HepG2 (cell line): ENCODE results near the gene LY6G5B. TPM values are rescaled to one million over a fixed set of nuclear protein-coding genes. Genes with fewer than 3 reads are reported as not detected.

Experiments
- CBX1 ChIP-seq: IDR thresholded peaks from one replicate; pipeline ENCODE4 v1.6.1; 2016; ENCODE audit warnings: antibody characterized with exemption, low read depth
- DNMT1 ChIP-seq: sonication (generic); formaldehyde crosslinking; IDR thresholded peaks from 2 replicates; pipeline ENCODE4 v1.5.1; 2020; ENCODE audit warnings: mild to moderate bottlenecking, missing genetic modification reagents
- DR1 ChIP-seq: sonication (generic); formaldehyde crosslinking; IDR thresholded peaks from 2 replicates; pipeline ENCODE4 v1.8.0; 2021; ENCODE audit warnings: mild to moderate bottlenecking, missing genetic modification reagents, inconsistent platforms
- HOMEZ ChIP-seq: IDR thresholded peaks from 2 replicates; pipeline ENCODE4 v1.6.1; 2016; ENCODE audit warnings: low read depth
- KAT7 ChIP-seq: IDR thresholded peaks from 2 replicates; pipeline ENCODE4 v1.6.1; 2018; ENCODE audit warnings: borderline replicate concordance, missing compliant biosample characterization
- MYPOP ChIP-seq: sonication (generic); formaldehyde crosslinking; IDR thresholded peaks from 2 replicates; pipeline ENCODE4 v1.8.1; 2023; ENCODE audit warnings: mild to moderate bottlenecking, moderate library complexity, missing genetic modification reagents
- NFE2L2 ChIP-seq: fragments of 150-350 bp; IDR thresholded peaks from 2 replicates; pipeline ENCODE4 v1.6.1; 2014; ENCODE audit warnings: low read length
- NFIB ChIP-seq: sonication (generic); formaldehyde crosslinking; IDR thresholded peaks from 2 replicates; pipeline ENCODE4 v1.9.0; 2021; ENCODE audit warnings: missing genetic modification reagents, mild to moderate bottlenecking, borderline replicate concordance
- PHF8 ChIP-seq: sonication (generic); formaldehyde crosslinking; IDR thresholded peaks from 2 replicates; pipeline ENCODE4 v1.5.0; 2020; ENCODE audit warnings: missing genetic modification reagents
- SP5 ChIP-seq: IDR thresholded peaks from 2 replicates; pipeline ENCODE4 v1.6.1; 2016; ENCODE audit warnings: low read depth, borderline replicate concordance
- TFDP2 ChIP-seq: sonication (generic); formaldehyde crosslinking; IDR thresholded peaks from 2 replicates; pipeline ENCODE4 v1.4.0; 2020; ENCODE audit warnings: missing genetic modification reagents
- TIGD3 ChIP-seq: sonication (generic); formaldehyde crosslinking; IDR thresholded peaks from 2 replicates; pipeline ENCODE4 v1.5.1; 2020; ENCODE audit warnings: mild to moderate bottlenecking, missing genetic modification reagents, borderline replicate concordance
- ZBTB20 ChIP-seq: sonication (generic); formaldehyde crosslinking; IDR thresholded peaks from 2 replicates; pipeline ENCODE4 v1.8.1; 2023; ENCODE audit warnings: missing genetic modification reagents, low read depth, mild to moderate bottlenecking, borderline replicate concordance
- ZBTB43 ChIP-seq: sonication (generic); formaldehyde crosslinking; conservative IDR thresholded peaks from 2 replicates; pipeline ENCODE4 v1.4.0; 2020; ENCODE audit warnings: missing genetic modification reagents
- ZBTB49 ChIP-seq: sonication (generic); formaldehyde crosslinking; IDR thresholded peaks from 2 replicates; pipeline ENCODE4 v1.4.0; 2020; ENCODE audit warnings: missing genetic modification reagents, borderline replicate concordance
- ZNF333 ChIP-seq: sonication (generic); formaldehyde crosslinking; IDR thresholded peaks from 2 replicates; pipeline ENCODE4 v1.4.0; 2020; ENCODE audit warnings: mild to moderate bottlenecking, missing genetic modification reagents, borderline replicate concordance
- ZNF512 ChIP-seq: sonication (generic); formaldehyde crosslinking; IDR thresholded peaks from 2 replicates; pipeline ENCODE4 v1.4.0; 2020; ENCODE audit warnings: mild to moderate bottlenecking, missing genetic modification reagents
- ZNF841 ChIP-seq: sonication (generic); formaldehyde crosslinking; IDR thresholded peaks from 2 replicates; pipeline ENCODE4 v1.8.1; 2023; ENCODE audit warnings: missing genetic modification reagents, borderline replicate concordance
- polyA plus RNA-seq, 8 experiments: library from polyadenylated mRNA; depleted of rRNA in 3 of 8; stranded (reverse) in 7 of 8; unstranded in 1 of 8; fragments of >200 nt; fragmentation: Illumina TruSeq in 4 of 8; extraction: Trizol in 4 of 8; gene quantifications; 2 replicates each; pipeline versions ENCODE4 v1.2.1 to v1.2.3, GENCODE V29; 2011 to 2016; ENCODE audit warnings: low read depth in 4 of 8, missing spikeins in 1 of 8, mixed read lengths in 1 of 8; ENCODE audit not compliant: insufficient read depth in 1 of 8
- total RNA-seq, 5 experiments: library from RNA; depleted of rRNA; stranded (reverse); fragments of >200 nt; fragmentation: Illumina TruSeq; extraction: Trizol; gene quantifications; 2 replicates each; pipeline ENCODE4 v1.2.3, GENCODE V29; 2016; ENCODE audit warnings: low read depth in 1 of 5

Gene LY6G5B
- total and polyA plus RNA-seq, 2 of the 13 experiments (the other 11 are each of a cell fraction or from before 2014, with no cell fraction given), result 7.8 to 15.7 TPM

- TF ChIP-seq ZBTB49 (CRISPR knock-in tag) (no peak), ZBTB20 (CRISPR knock-in tag) (no peak), ZNF333 (CRISPR knock-in tag) (no peak), ZBTB43 (CRISPR knock-in tag) (peak; percentile 41), KAT7 (CRISPR knock-in tag) (no peak), CBX1 (no peak), TFDP2 (peak; percentile 97), ZNF841 (no peak; the same call in 1 of the 2 replicates), SP5 (CRISPR knock-in tag) (no peak), PHF8 (CRISPR knock-in tag) (peak; percentile 17; the same call in 1 of the 2 replicates), DR1 (CRISPR knock-in tag) (no peak; the same call in 1 of the 2 replicates), MYPOP (CRISPR knock-in tag) (peak; percentile 50), NFE2L2 (no peak), NFIB (CRISPR knock-in tag) (no peak; the same call in 1 of the 2 replicates), HOMEZ (0 out of 2 replicates have a peak, but pooled peaks have one; percentile 25), DNMT1 (CRISPR knock-in tag) (peak; percentile 50; the same call in 1 of the 2 replicates), ZNF512 (no peak), TIGD3 (CRISPR knock-in tag) (no peak)
Measured at GRCh38 chr6:31664790-31665500, 4.8 kb upstream of the LY6G5B start, which contains the start of gene GPANK1 (continued).
